Endothelial cell of umbilical vein (primary cell): ENCODE measurements around the gene CFAP61. TPM values are rescaled to one million over a fixed set of nuclear protein-coding genes. Genes with fewer than 3 reads are reported as not detected.

Experiments used
- BruUV-seq: library from RNA; stranded (reverse); fragments of 400-500 nt; replicated peaks from 2 replicates; lab custom pipeline; 2021; lab: Mats Ljungman, UMichigan
- CTCF ChIA-PET: fragments of 300-600, 350-600 bp; sonication (Branson Sonifier 250); formaldehyde crosslinking; loops from one replicate; lab custom pipeline; 2021; ENCODE audit warnings: antibody characterized with exemption, inconsistent platforms; lab: Charles Lee
- POLR2A ChIA-PET: fragments of 300-600, 350-600 bp; sonication (Branson Sonifier 250); formaldehyde crosslinking; loops from one replicate; lab custom pipeline; 2021; ENCODE audit warnings: antibody characterized with exemption, inconsistent platforms; lab: Charles Lee
- DNase-seq: peaks from one replicate; pipeline ENCODE4 v3.0.0-alpha.2; 2011; ENCODE audit warnings: low read depth, low spot score
- FAIRE-seq: peaks from 2 replicates; lab custom pipeline; 2011; peaks lifted over from hg19 to GRCh38; lab: Jason Lieb, UNC
- H2AFZ ChIP-seq: 2 replicates; pipeline ENCODE4 v1.6.0; 2012; ENCODE audit warnings: low read depth, low read length, control low read depth, inconsistent platforms
- H3K27ac ChIP-seq: 2 replicates; pipeline ENCODE4 v1.5.1; 2011; ENCODE audit warnings: low read depth, mild to moderate bottlenecking, control low read depth, low read length, moderate library complexity; ENCODE audit not compliant: insufficient read depth
- H3K27me3 ChIP-seq, 2 experiments: 2 replicates each; pipeline versions ENCODE4 v1.6.0 to v1.6.1; 2011; ENCODE audit warnings: low read length in 2 of 2, mixed read lengths in 1 of 2; ENCODE audit not compliant: control insufficient read depth in 2 of 2, insufficient read depth in 2 of 2
- H3K36me3 ChIP-seq, 2 experiments: 2 replicates in 1 of 2; 3 replicates in 1 of 2; pipeline ENCODE4 v1.5.1; 2011; ENCODE audit warnings: low read length in 2 of 2, mild to moderate bottlenecking in 1 of 2, moderate library complexity in 1 of 2; ENCODE audit not compliant: control insufficient read depth in 2 of 2, insufficient read depth in 2 of 2; ENCODE audit errors: extremely low read depth in 1 of 2
- H3K4me1 ChIP-seq: 3 replicates; pipeline ENCODE4 v1.5.1; 2011; ENCODE audit warnings: mild to moderate bottlenecking, low read length; ENCODE audit not compliant: control insufficient read depth, insufficient read depth; ENCODE audit errors: extremely low read depth
- H3K4me2 ChIP-seq: 2 replicates; pipeline ENCODE4 v1.6.1; 2011; ENCODE audit warnings: low read length, control low read depth, mixed read lengths; ENCODE audit not compliant: insufficient read depth
- H3K4me3 ChIP-seq, 3 experiments: fragments of 200-600 bp in 1 of 3; sonication (generic), shearing (Covaris generic) in 1 of 3; replicated peaks in 1 of 3; 2 replicates each; pipeline ENCODE4 v1.5.1; 2011 to 2016; ENCODE audit warnings: control low read depth in 3 of 3, low read length in 3 of 3, mild to moderate bottlenecking in 2 of 3, inconsistent platforms in 1 of 3, low read depth in 1 of 3, moderate library complexity in 1 of 3; ENCODE audit not compliant: insufficient read depth in 1 of 3
- H3K79me2 ChIP-seq: 2 replicates; pipeline ENCODE4 v1.6.0; 2012; ENCODE audit warnings: low read length, inconsistent platforms; ENCODE audit not compliant: control insufficient read depth, insufficient read depth
- H3K9ac ChIP-seq: replicated peaks from 2 replicates; pipeline ENCODE3; 2011; ENCODE audit warnings: low read length, control low read depth; ENCODE audit not compliant: insufficient read depth; ENCODE audit errors: extremely low read depth
- H3K9me1 ChIP-seq: replicated peaks from 3 replicates; pipeline ENCODE4 v1.6.0; 2011; ENCODE audit warnings: mild to moderate bottlenecking, low read length; ENCODE audit not compliant: control insufficient read depth, insufficient read depth; ENCODE audit errors: extremely low read depth
- H3K9me3 ChIP-seq: replicated peaks from 2 replicates; pipeline ENCODE4 v1.5.1; 2012; ENCODE audit warnings: low read length, inconsistent platforms; ENCODE audit not compliant: control insufficient read depth, insufficient read depth
- H4K20me1 ChIP-seq: replicated peaks from 2 replicates; pipeline ENCODE3; 2011; ENCODE audit warnings: mild to moderate bottlenecking, low read length; ENCODE audit not compliant: control insufficient read depth, insufficient read depth; ENCODE audit errors: extremely low read depth
- EZH2 ChIP-seq: IDR thresholded peaks from 2 replicates; pipeline ENCODE4 v1.6.1; 2012; ENCODE audit warnings: borderline replicate concordance, low read depth, mild to moderate bottlenecking, moderate library complexity, low read length, inconsistent platforms; ENCODE audit not compliant: severe bottlenecking
- FOS ChIP-seq: IDR thresholded peaks from 2 replicates; pipeline ENCODE4 v1.6.1; 2011; ENCODE audit warnings: mild to moderate bottlenecking, low read length, moderate library complexity, borderline replicate concordance; ENCODE audit not compliant: insufficient read depth
- GATA2 ChIP-seq: IDR thresholded peaks from 2 replicates; pipeline ENCODE4 v1.7.0; 2011; ENCODE audit warnings: low read depth, mild to moderate bottlenecking, moderate library complexity, mixed read lengths, low read length; ENCODE audit not compliant: insufficient read length, insufficient read depth
- JUN ChIP-seq: IDR thresholded peaks from 2 replicates; pipeline ENCODE4 v1.6.1; 2011; ENCODE audit warnings: borderline replicate concordance, low read depth; ENCODE audit not compliant: insufficient read length, insufficient read depth
- MYC ChIP-seq: IDR thresholded peaks from one replicate; pipeline ENCODE4 v1.6.1; 2011; ENCODE audit warnings: mild to moderate bottlenecking, low read depth, low read length
- POLR2A ChIP-seq: IDR thresholded peaks from 2 replicates; pipeline ENCODE4 v1.6.1; 2012; ENCODE audit warnings: low read depth, mild to moderate bottlenecking, control low read depth, low read length
- POLR2AphosphoS5 ChIP-seq: IDR thresholded peaks from 2 replicates; pipeline ENCODE4 v1.6.1; 2012; ENCODE audit warnings: low read depth, mild to moderate bottlenecking, control low read depth, low read length, moderate library complexity; ENCODE audit not compliant: insufficient read depth
- dilution Hi-C: fragments of 300-500 bp; cut with MboI; formaldehyde crosslinking; loops from one replicate; pipeline ENCODE4 v1.15.0; 2019; ENCODE audit warnings: low sequenced_read_pairs; ENCODE audit not compliant: extremely low pct_ligation_motif_present
- intact Hi-C: fragments of 100-400 bp; cut with micrococcal nuclease; formaldehyde crosslinking; loops from one replicate; pipeline ENCODE4 v1.10.0; 2022
- polyA plus RNA-seq, 4 experiments: library from polyadenylated mRNA; depleted of rRNA in 3 of 4; stranded (reverse) in 3 of 4; unstranded in 1 of 4; fragments of >200 nt; gene quantifications; 2 replicates each; pipeline versions ENCODE4 v1.2.1 to v1.2.3, GENCODE V29; 2011 to 2012; ENCODE audit warnings: missing spikeins in 1 of 4
- total RNA-seq: library from RNA; stranded (reverse); gene quantifications from 2 replicates; pipeline ENCODE4 v1.2.3, GENCODE V29; 2021
- TF ChIP-seq, protein P1 (sequence below), 2 donors: IDR thresholded peaks; 1 replicate in 1 of 2; 2 replicates in 1 of 2; pipeline ENCODE4 v1.5.1; 2011; ENCODE audit warnings: low read length in 2 of 2, mild to moderate bottlenecking in 2 of 2, moderate library complexity in 2 of 2, control low read depth in 1 of 2, inconsistent platforms in 1 of 2, low read depth in 1 of 2; ENCODE audit not compliant: insufficient read depth in 1 of 2; ENCODE audit errors: extremely low read depth in 1 of 2
- TF ChIP-seq, protein P2 (sequence below): IDR thresholded peaks from 2 replicates; pipeline ENCODE4 v1.6.1; 2011; ENCODE audit not compliant: insufficient read depth, insufficient read length

CFAP61 gene
- total and polyA plus RNA-seq, 2 donors (not counting 3 experiments of a cell fraction or from before 2014, with no cell fraction given): not detected

DNA sequence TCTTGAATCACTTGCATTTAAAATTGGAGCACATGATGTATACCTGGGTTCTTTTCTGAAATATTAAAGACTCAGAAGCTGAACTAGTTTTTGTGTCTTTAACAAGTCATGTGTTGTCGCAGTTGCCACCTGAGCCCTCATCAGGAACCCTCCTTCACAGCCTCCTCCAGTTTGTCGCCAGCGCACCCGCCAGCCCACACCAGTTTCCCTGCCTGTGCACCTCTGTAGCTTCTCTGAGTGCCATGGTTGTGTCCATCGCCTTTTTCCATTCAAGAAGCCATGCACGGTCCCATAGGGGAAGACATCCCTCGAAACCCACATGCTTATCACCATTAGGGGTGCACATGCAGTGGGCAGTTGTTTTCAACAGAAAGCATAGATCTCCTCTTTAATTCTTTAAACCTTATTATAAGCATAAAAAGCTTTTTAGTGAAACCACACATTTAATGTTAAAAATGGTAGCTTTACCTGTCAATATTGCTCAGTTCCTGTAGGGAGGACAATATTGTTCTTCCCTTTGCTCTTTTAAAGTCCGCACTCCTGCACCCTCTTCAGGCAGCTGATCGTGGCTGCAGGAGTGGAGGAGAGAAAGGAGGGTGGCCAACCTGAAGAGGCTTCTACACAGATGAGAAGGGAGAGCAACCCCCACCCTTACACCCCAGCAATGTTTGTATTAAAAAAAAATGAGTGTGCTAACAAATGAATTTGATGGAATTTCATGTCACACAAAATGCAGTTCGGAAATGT, 121.9 kb downstream of the CFAP61 start:
- POLR2A ChIA-PET: no interaction called here
- dilution Hi-C loops (no loop called here), intact Hi-C loops (no loop called here)
- Histone ChIP-seq H3K27ac (no peak overlapping the region), H3K27me3 (no peaks in the 10 kb centered on the region), H3K9me3 (no peaks in the 10 kb centered on the region), H3K4me1 (no peaks in the 10 kb centered on the region), H3K4me3 (no peak overlapping the region), H3K9ac (no peak overlapping the region), H3K4me2 (no peak overlapping the region), H3K9me1 (no peaks in the 10 kb centered on the region), H2AFZ (no peak overlapping the region), H3K79me2 (no peaks in the 10 kb centered on the region), H3K36me3 (no peaks in the 10 kb centered on the region), H4K20me1 (no peaks in the 10 kb centered on the region)
- DNase-seq (no peak), FAIRE-seq (no peak)
- no TSS peak for BruUV-seq
- CTCF ChIA-PET: no interaction called here
- TF ChIP-seq FOS (no peak), GATA2 (no peak), POLR2AphosphoS5 (no peak), EZH2 (no peak), JUN (no peak), MYC (no peak), POLR2A (no peak)
- TF ChIP-seq, protein P1, sequence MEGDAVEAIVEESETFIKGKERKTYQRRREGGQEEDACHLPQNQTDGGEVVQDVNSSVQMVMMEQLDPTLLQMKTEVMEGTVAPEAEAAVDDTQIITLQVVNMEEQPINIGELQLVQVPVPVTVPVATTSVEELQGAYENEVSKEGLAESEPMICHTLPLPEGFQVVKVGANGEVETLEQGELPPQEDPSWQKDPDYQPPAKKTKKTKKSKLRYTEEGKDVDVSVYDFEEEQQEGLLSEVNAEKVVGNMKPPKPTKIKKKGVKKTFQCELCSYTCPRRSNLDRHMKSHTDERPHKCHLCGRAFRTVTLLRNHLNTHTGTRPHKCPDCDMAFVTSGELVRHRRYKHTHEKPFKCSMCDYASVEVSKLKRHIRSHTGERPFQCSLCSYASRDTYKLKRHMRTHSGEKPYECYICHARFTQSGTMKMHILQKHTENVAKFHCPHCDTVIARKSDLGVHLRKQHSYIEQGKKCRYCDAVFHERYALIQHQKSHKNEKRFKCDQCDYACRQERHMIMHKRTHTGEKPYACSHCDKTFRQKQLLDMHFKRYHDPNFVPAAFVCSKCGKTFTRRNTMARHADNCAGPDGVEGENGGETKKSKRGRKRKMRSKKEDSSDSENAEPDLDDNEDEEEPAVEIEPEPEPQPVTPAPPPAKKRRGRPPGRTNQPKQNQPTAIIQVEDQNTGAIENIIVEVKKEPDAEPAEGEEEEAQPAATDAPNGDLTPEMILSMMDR (IDR thresholded peaks at IDR 0.05; ENCODE audit: extremely low read depth in 1 of 2, insufficient read depth in 1 of 2, low read depth in 1 of 2, low read length in 2 of 2): no peak
- TF ChIP-seq, protein P2, sequence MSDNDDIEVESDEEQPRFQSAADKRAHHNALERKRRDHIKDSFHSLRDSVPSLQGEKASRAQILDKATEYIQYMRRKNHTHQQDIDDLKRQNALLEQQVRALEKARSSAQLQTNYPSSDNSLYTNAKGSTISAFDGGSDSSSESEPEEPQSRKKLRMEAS: no peak
